A673 (cell line): ENCODE data around the gene CYP19A1. TPM values are rescaled to one million over a fixed set of nuclear protein-coding genes. Genes with fewer than 3 reads are reported as not detected.
"Not testable (repeated sequence)": the region's sequence is repeated elsewhere in the genome, so short reads cannot be mapped to it uniquely, and the experiment has no call there.

Experiments used
- BruUV-seq: library from RNA; stranded (reverse); fragments of 400-500 nt; replicated peaks from 2 replicates; lab custom pipeline; 2021; lab: Mats Ljungman, UMichigan
- CTCF ChIA-PET: fragments of 300-600 bp; sonication (Branson Sonifier 250); formaldehyde crosslinking; loops from one replicate; lab custom pipeline; 2022; ENCODE audit warnings: antibody characterized with exemption; lab: Charles Lee
- POLR2A ChIA-PET: fragments of 300-600 bp; sonication (Branson Sonifier 250); formaldehyde crosslinking; loops from one replicate; lab custom pipeline; 2022; ENCODE audit warnings: antibody characterized with exemption; ENCODE audit not compliant: low non-redundant PET; lab: Charles Lee
- DNase-seq: peaks from one replicate; pipeline ENCODE4 v3.0.0-alpha.2; 2015; ENCODE audit warnings: low spot score
- H3K27ac ChIP-seq: fragments of 200-600 bp; sonication (generic); 2 replicates; pipeline ENCODE4 v1.5.1; 2016; ENCODE audit warnings: mixed run types, low read depth, mild to moderate bottlenecking, mixed read lengths, antibody characterized with exemption, low read length; ENCODE audit not compliant: poor library complexity, severe bottlenecking
- H3K27me3 ChIP-seq: fragments of 200-600 bp; sonication (generic); replicated peaks from 2 replicates; pipeline ENCODE4 v1.6.1; 2017; ENCODE audit warnings: mixed run types, low read depth, mild to moderate bottlenecking, mixed read lengths, antibody characterized with exemption, low read length; ENCODE audit not compliant: insufficient read depth, poor library complexity
- H3K36me3 ChIP-seq: fragments of 200-600 bp; sonication (generic); 2 replicates; pipeline ENCODE4 v1.6.1; 2016; ENCODE audit warnings: mixed run types, mild to moderate bottlenecking, mixed read lengths, antibody characterized with exemption, low read length; ENCODE audit not compliant: insufficient read depth, poor library complexity, severe bottlenecking
- H3K4me1 ChIP-seq: fragments of 200-600 bp; sonication (generic); 2 replicates; pipeline ENCODE4 v1.6.1; 2017; ENCODE audit warnings: mixed run types, mild to moderate bottlenecking, mixed read lengths, antibody characterized with exemption, low read length; ENCODE audit not compliant: insufficient read depth, poor library complexity, severe bottlenecking
- H3K4me3 ChIP-seq: fragments of 200-600 bp; sonication (generic); 2 replicates; pipeline ENCODE4 v1.5.1; 2016; ENCODE audit warnings: low read depth, mixed run types, mild to moderate bottlenecking, mixed read lengths, low read length; ENCODE audit not compliant: poor library complexity, severe bottlenecking
- H3K9me3 ChIP-seq: fragments of 200-600 bp; sonication (generic); 2 replicates; pipeline ENCODE4 v1.6.1; 2016; ENCODE audit warnings: mixed run types, low read depth, mild to moderate bottlenecking, mixed read lengths, antibody characterized with exemption, low read length; ENCODE audit not compliant: poor library complexity, severe bottlenecking
- EZH2 ChIP-seq: fragments of 200-600 bp; sonication (generic); IDR thresholded peaks from 2 replicates; pipeline ENCODE4 v1.6.1; 2017; ENCODE audit warnings: borderline replicate concordance, low read depth, mild to moderate bottlenecking, mixed read lengths, antibody characterized with exemption, low read length; ENCODE audit not compliant: poor library complexity, severe bottlenecking
- intact Hi-C: fragments of 100-400 bp; cut with micrococcal nuclease; formaldehyde crosslinking; loops from one replicate; pipeline ENCODE4 v1.10.0; 2022; ENCODE audit not compliant: unreplicated experiment
- total RNA-seq: library from RNA; stranded (reverse); gene quantifications from 2 replicates; pipeline ENCODE4 v1.2.3, GENCODE V29; 2021
- TF ChIP-seq, protein P1 (sequence below): fragments of 300-800, 200-600 bp; sonication (generic); conservative IDR thresholded peaks from 2 replicates; pipeline ENCODE4 v1.5.1; 2017; ENCODE audit warnings: low read depth, mild to moderate bottlenecking, antibody characterized with exemption, low read length, moderate library complexity, mixed read lengths

The CYP19A1 gene
- total RNA-seq, 1 experiment from 2014 or later: 0.80 TPM

DNA sequence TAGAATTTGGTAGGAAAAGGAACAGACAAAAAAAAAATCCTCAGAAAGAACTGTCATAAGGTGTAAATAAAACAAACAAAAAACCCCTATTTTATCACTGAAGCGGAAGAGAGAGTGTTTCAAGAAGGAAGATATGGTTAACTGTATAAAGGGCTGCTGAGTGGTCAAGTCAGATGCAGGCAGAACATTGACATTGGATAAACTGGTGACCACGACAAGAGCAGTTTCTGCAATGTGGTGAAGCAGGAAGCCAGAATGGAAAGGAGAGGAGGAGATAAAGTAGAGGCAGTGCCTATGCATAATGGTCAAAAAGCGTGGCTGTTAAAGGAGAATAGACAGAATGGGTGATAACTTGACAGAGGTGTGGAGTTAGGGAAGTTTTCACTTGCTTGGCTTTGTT is 75.3 kb downstream of the CYP19A1 start:
- BruUV-seq: no TSS peak
- no peaks in the 10 kb centered on the region for H3K9me3 ChIP-seq
- no peak for DNase-seq
- POLR2A ChIA-PET: no interaction called here
- no peak overlapping the region for H3K27ac ChIP-seq
- H3K4me3 ChIP-seq: no peak overlapping the region
- peaks cover 40% of the 10 kb centered on the region for H3K27me3 ChIP-seq
- CTCF ChIA-PET: no interaction called here
- TF ChIP-seq EZH2: no peak
- TF ChIP-seq, protein P1, sequence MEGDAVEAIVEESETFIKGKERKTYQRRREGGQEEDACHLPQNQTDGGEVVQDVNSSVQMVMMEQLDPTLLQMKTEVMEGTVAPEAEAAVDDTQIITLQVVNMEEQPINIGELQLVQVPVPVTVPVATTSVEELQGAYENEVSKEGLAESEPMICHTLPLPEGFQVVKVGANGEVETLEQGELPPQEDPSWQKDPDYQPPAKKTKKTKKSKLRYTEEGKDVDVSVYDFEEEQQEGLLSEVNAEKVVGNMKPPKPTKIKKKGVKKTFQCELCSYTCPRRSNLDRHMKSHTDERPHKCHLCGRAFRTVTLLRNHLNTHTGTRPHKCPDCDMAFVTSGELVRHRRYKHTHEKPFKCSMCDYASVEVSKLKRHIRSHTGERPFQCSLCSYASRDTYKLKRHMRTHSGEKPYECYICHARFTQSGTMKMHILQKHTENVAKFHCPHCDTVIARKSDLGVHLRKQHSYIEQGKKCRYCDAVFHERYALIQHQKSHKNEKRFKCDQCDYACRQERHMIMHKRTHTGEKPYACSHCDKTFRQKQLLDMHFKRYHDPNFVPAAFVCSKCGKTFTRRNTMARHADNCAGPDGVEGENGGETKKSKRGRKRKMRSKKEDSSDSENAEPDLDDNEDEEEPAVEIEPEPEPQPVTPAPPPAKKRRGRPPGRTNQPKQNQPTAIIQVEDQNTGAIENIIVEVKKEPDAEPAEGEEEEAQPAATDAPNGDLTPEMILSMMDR: no peak
- H3K4me1 ChIP-seq: peaks cover 8% of the 10 kb centered on the region
- intact Hi-C loops: no loop called here
- no peaks in the 10 kb centered on the region for H3K36me3 ChIP-seq

DNA sequence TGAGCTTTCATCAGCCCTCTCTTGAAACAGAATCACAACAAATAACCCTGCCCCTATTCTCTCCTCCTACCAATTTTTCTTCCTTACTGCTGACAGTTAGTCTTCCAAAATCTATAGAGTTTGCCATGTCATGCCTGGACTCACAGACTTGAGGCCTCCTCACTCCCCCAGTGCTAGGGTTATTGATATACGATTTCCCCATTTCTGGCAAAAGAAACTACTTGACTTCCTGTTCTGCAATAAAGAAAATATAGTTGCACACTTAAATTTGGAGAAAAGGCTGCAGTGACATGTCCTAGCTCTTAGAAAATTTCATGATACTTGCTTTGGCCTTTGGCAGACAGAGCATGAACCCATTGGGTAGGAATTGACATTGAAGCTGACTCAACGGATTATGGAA is 75.9 kb downstream of the CYP19A1 start:
- Histone ChIP-seq H3K4me1 (peaks cover 8% of the 10 kb centered on the region), H3K4me3 (no peak overlapping the region), H3K36me3 (no peaks in the 10 kb centered on the region), H3K27me3 (peaks cover 33% of the 10 kb centered on the region), H3K9me3 (no peaks in the 10 kb centered on the region), H3K27ac (no peak overlapping the region)
- intact Hi-C loops: no loop called here
- ChIA-PET POLR2A (no interaction called here), CTCF (no interaction called here)
- TF ChIP-seq, protein P1: no peak
- TF ChIP-seq EZH2: no peak
- BruUV-seq: no TSS peak
- no peak for DNase-seq

DNA sequence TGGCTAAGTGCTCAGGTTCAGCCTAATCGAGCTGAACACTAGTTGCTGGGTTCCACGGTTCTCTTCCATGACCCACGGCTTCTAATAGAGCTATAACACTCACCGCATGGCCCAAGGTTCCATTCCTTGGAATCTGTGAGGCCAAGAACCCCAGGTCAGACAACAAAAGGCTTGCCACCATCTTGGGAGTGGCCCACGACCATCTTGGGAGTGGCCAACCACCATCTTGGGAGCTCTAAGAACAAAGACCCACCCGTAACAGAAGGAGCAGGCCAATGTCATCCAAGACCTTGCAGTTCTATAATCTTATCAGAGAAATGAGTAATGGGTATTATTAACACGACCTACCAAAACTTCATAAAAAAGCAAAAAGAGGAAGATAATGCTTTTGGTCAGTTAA is 77.3 kb downstream of the CYP19A1 start:
- H3K9me3 ChIP-seq, intact Hi-C loops, BruUV-seq, H3K4me3 ChIP-seq, H3K27ac ChIP-seq, H3K4me1 ChIP-seq, CTCF ChIA-PET, POLR2A ChIA-PET, H3K36me3 ChIP-seq, DNase-seq: not testable (repeated sequence)
- peaks cover 20% of the 10 kb centered on the region for H3K27me3 ChIP-seq

DNA sequence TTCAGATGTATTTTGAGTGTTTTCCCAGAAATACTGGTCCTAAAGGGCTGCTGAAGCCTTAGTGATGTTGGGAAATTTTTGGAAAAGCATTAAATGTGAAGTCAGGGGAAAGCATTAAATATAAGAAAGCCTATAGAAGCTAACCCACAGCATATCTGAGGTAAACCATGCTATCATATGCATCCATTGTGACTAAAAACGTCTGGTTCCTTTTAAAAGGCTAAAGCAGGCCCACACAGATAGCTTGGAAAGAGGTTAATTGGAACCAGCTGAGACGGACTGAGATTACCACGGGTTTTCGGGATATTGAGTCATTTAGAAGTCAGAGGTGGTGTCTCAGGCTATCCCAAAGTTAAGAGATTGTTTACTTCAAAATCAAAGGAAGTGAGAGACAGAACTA is 78.2 kb downstream of the CYP19A1 start:
- ChIA-PET CTCF (no interaction called here), POLR2A (no interaction called here)
- Histone ChIP-seq H3K4me3 (no peak overlapping the region), H3K4me1 (no peaks in the 10 kb centered on the region), H3K9me3 (no peaks in the 10 kb centered on the region), H3K27me3 (peaks cover 13% of the 10 kb centered on the region), H3K36me3 (no peaks in the 10 kb centered on the region), H3K27ac (no peak overlapping the region)
- TF ChIP-seq, protein P1: no peak
- no peak for TF ChIP-seq EZH2
- BruUV-seq: no TSS peak
- intact Hi-C loops: no loop called here
- no peak for DNase-seq
